GM11168 (cell line): ENCODE results near the gene FSTL5.
"Not testable (repeated sequence)": the region's sequence is repeated elsewhere in the genome, so short reads cannot be mapped to it uniquely, and the experiment has no call there.

Source experiments
- in situ Hi-C: fragments of 300-500 bp; cut with MboI; formaldehyde crosslinking; loops from one replicate; pipeline ENCODE4 v1.12.0; 2022; ENCODE audit warnings: low sequenced_read_pairs; ENCODE audit not compliant: unreplicated experiment

The FSTL5 gene

GRCh38 chr4:162163892-162164759, at the start of gene FSTL5:
FSTL5 (minus strand) TSS chr4:162164000; CDS start chr4:162111396, 52,604 bp downstream.
- in situ Hi-C loops: no loop called here

GRCh38 chr4:162209706-162210105, 45.9 kb upstream of the FSTL5 start:
- in situ Hi-C loops: no loop called here

DNA sequence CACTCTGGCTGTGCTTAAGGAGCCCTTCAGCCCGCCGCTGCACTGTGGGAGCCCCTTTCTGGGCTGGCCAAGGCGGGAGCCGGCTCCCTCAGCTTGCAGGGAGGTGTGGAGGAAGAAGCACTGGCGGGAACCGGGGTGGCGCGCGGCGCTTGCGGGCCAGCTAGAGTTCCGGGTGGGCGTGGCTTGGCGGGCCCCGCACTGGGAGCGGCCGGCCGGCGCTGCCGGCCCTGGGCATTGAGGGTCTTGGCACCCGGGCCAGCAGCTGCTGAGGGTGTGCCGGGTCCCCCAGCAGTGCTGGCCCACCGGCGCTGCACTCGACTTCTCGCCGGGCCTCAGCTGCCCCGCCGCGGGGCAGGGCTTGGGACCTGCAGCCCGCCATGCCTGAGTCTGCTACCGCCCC, 39.7 kb upstream of the FSTL5 start:
- in situ Hi-C loops: not testable (repeated sequence)

- in situ Hi-C loops: no loop called here
These were observed 37.9 kb upstream of the FSTL5 start for GRCh38 chr4:162201673-162202072.

GRCh38 chr4:162170509-162170908, 6.7 kb upstream of the FSTL5 start:
- in situ Hi-C loops: no loop called here

GRCh38 chr4:162164906-162165510, 1.2 kb upstream of the FSTL5 start:
- in situ Hi-C loops: no loop called here

GRCh38 chr4:162162672-162163071, 1.1 kb downstream of the FSTL5 start:
- in situ Hi-C loops: no loop called here

GRCh38 chr4:162157241-162157640, 6.6 kb downstream of the FSTL5 start:
- in situ Hi-C loops: no loop called here

- in situ Hi-C loops: no loop called here
These were observed 8.8 kb downstream of the FSTL5 start for GRCh38 chr4:162154862-162155540.

DNA sequence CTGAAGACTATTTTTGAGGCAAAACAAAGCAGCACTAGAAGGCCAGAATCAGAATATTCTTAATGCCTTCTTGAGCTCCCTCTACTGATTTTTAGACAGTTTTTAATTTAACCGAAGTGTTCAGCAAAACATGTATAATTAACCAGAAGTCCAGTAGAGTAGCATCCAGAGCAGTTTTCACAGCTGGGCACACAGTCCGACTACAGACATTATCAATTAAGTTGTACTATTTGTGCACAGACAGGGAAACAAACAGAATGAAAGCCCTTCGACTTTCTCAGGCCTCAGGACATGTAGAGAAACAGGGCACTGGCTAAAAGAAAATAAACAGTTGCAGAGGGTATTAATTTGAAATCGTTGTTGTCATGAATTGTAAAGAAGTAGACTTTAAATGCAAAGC, 11.9 kb downstream of the FSTL5 start:
- in situ Hi-C loops: no loop called here

DNA sequence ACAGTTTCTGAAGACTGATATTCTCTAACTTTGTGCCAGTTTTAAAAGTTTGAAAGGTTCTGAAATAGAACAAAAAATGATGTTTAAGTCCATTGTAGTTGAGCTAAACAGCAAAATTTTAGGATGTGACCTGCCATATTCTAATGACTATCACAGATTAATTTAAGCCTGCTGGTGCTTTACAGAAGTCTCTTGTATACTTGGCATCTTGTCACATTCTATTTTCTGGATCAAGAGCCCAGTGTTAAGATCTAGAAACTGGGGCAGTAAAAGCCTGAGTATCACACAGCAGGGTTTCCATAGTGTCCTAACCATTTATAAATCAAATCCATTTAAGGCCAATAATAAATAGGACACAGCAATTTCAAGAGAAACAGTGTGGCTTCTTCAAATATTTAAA, 12.4 kb downstream of the FSTL5 start:
- in situ Hi-C loops: no loop called here

- in situ Hi-C loops: no loop called here
These were observed 14.2 kb downstream of the FSTL5 start for GRCh38 chr4:162149644-162150043.

DNA sequence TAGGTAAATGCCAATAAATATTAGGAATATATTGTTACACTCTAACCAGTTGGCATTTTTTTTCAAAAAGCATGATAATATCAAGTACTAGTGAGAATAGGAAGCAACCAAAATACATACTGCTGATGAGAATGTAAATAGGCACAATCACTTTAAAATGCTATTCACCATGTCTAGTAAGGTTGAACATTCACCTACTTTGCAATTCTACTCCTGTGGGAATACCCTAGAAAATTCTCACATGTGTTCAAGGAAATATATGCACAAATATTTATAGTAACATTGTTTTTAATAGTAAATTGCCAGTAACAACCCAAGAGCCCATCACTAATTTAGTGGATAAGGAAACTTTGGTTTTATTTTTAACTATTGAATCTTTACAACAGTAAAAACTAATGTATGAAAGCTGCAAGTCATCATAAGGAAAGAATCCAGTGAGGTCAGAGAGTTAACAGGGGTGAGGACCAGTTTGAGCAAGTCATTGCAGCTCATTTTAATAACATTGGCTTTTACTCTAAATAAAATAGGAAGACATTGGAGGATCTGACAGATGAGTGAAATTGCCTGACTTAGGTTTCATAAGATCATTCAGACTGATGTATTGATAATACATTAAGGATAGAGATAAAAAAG, 23.6 kb downstream of the FSTL5 start:
- in situ Hi-C loops: no loop called here

- in situ Hi-C loops: no loop called here
These were observed 24.4 kb downstream of the FSTL5 start for GRCh38 chr4:162139412-162139811.

GRCh38 chr4:162131256-162131655, 32.5 kb downstream of the FSTL5 start:
- in situ Hi-C loops: no loop called here

DNA sequence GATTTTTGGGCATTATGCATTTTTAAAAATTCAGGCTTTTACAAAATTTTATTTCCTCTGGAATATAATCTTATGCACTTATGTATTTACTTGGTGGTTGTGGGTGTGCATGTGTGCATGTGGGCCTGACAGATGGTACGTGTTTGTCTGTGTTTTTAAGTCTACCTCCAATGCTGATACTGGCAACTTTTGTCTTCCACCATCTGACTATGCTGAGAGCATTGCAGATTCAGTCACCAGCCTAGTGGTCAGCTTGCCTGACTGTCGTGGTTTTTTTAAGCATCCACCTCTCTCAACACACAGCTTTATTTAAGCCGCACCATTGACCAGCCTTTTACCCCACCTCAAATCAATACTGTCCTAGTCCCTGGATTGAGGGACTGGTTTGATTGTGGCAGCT, 37.1 kb downstream of the FSTL5 start:
- in situ Hi-C loops: no loop called here

GRCh38 chr4:162117051-162117450, 46.7 kb downstream of the FSTL5 start:
- in situ Hi-C loops: no loop called here

- in situ Hi-C loops: no loop called here
These were observed 47.6 kb downstream of the FSTL5 start for GRCh38 chr4:162116095-162116779.

DNA sequence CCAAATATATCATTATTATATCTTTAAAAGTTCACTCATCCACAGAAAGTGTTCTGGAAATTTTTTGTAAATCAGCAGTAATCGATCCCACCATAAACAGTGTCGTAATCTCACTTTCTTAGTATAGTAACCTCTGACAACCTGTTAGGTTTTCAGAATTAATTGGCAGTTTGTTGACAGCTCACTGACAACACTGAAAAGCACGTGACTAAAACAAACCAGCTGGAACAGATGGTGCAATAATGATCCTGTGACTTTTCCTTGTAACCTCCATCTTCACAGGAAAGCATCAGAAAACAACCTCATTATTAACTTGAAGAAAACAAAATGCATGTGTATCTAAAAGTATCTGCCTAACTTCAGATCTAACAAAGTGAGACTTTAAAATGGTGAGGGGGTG, 48.5 kb downstream of the FSTL5 start:
- in situ Hi-C loops: no loop called here

DNA sequence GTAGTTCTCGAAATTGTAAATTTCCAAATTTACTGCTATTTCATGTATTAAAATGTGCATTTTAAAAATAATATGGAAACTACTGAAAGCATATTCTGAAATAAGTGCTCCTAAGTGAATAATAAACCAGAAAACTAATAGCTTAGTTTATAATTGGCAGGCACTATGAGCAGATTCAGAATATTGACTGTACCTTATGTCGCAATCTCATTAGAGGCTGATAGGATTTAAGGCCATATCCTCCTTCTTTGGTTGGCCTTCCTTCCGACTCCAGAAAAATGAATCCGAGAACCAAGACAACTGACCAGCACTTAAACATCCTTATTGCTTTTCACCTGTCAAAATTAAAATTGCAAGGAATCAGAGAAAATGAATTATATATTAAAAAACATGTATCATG, 52.7 kb downstream of the FSTL5 start:
- in situ Hi-C loops: no loop called here
